Measurements from ENCODE around the gene PHC2. TPM values are rescaled to one million over a fixed set of nuclear protein-coding genes. Genes with fewer than 3 reads are reported as not detected.

PHC2 gene
- polyA plus RNA-seq, 3 donors: 103 to 125 (median 117) TPM

GRCh38 chr1:33334081-33334552 lies 96.8 kb downstream of the PHC2 start:
- no peak for DNase-seq

GRCh38 chr1:33332881-33333280 lies 98.0 kb downstream of the PHC2 start:
- DNase-seq: no peak

- DNase-seq: no peak
These were observed 98.5 kb downstream of the PHC2 start for GRCh38 chr1:33332357-33332789.

GRCh38 chr1:33331444-33332356 lies 99.2 kb downstream of the PHC2 start:
- DNase-seq: no peak

- DNase-seq: no peak
These were observed 100.0 kb downstream of the PHC2 start for GRCh38 chr1:33330906-33331305.

- no peak for DNase-seq
These were observed 100.5 kb downstream of the PHC2 start for GRCh38 chr1:33330361-33330890.

- DNase-seq: no peak
These were observed 101.1 kb downstream of the PHC2 start for GRCh38 chr1:33329600-33330305.

- DNase-seq: no peak
These were observed 102.1 kb downstream of the PHC2 start for GRCh38 chr1:33328817-33329216.

GRCh38 chr1:33327587-33328325 lies 103.1 kb downstream of the PHC2 start:
- no peak for DNase-seq

- no peak for DNase-seq
These were observed 104.1 kb downstream of the PHC2 start for GRCh38 chr1:33326785-33327184.

GRCh38 chr1:33324677-33325575 lies 106.0 kb downstream of the PHC2 start:
- no peak for DNase-seq

GRCh38 chr1:33323663-33324477 lies 107.0 kb downstream of the PHC2 start:
- no peak for DNase-seq

- no peak for DNase-seq
These were observed 107.9 kb downstream of the PHC2 start for GRCh38 chr1:33322870-33323585.

- DNase-seq: no peak
These were observed 108.8 kb downstream of the PHC2 start for GRCh38 chr1:33322109-33322508.

GRCh38 chr1:33321178-33321577 lies 109.7 kb downstream of the PHC2 start:
- no peak for DNase-seq

GRCh38 chr1:33320619-33321165 lies 110.2 kb downstream of the PHC2 start, which contains the start of gene A3GALT2:
Gene A3GALT2, minus strand, starts transcription at chr1:33321098. Its CDS starts 0 bp downstream, at chr1:33321098.
- DNase-seq: no peak

GRCh38 chr1:33319949-33320618 lies 110.8 kb downstream of the PHC2 start:
- DNase-seq: no peak
